GDM1 (cell line): ENCODE results near the gene COMMD7.
"Not testable (repeated sequence)": the region's sequence is repeated elsewhere in the genome, so short reads cannot be mapped to it uniquely, and the experiment has no call there.

Source experiments
- DNase-seq: peaks from one replicate; lab custom pipeline; 2025; lab: John Stamatoyannopoulos, UW

COMMD7 gene

DNA sequence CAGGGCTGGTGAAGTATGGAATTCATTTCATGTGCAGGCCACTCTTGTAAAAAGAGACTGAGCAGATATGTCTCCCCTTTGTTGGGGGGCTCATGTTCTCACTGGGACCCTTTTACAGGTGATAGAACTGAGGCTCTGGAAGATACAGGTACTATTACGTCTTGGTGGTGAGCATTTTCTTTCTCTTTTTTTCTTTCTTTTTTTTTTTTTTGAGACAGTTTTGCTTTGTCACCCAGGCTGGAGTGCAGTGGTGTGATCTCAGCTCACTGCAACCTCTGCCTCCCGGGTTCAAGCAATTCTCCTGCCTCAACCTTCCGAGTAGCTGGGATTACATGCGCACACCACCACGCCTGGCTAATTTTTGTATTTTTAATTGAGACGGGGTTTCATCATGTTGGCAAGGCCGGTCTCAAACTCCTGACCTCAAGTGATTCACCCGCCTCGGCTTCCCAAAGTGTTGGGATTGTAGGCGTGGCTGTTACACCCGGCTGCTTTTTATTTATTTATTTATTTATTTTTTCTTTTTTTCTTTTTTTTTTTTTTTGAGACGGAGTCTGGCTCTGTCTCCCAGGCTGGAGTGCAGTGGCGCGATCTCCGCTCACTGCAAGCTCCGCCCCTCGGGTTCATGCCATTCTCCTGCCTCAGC is 22.1 kb upstream of the COMMD7 start:
- DNase-seq = not testable (repeated sequence)

DNA sequence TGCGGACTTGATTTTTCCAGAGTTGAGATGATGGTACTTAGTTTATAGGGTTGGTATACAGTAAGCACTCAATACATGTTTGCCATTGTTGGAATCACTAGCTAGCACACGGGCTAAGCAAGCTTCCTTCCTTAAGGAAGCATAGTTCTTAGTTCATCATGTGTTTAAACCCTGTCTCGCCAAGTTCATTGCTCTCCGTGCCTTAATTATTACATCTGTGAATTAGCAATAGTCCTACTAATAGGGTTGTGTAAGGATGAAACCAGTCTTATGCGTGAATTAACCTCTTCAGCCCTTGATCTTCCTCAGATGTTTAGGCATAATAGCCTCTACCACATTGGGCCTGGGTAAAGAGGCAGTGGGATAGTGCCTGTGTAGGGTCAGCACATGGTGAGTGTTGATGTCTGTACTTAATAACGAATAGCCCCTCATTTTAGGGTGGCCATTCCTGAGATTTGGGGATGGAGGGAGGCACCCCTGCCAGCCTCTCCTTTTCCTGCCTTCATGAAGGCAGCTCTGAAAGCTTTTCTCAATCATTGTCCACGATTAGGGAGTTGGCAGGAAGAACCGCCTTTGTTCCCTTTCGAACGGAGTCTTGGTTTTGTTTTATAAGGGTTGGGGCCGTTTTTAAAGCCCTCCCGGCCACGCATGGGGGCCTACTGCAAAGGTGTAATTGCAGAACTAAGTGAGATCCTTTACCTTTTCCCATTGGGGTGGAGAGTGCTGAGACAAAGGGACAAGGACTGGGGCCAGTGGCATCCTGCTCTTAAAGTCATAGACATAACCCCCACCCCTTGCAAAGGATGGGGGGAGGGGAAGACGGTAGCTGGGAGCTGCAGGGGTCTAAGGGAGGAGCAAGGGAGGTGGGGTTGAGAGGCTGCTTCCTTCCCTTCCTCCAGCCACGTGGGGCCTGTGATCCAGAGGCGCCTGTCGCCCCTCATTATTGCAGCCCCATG is 21.0 kb upstream of the COMMD7 start:
- DNase-seq = peak; percentile 59

- DNase-seq = no peak
These were observed 20.1 kb upstream of the COMMD7 start for GRCh38 chr20:32763202-32764004.

- no peak for DNase-seq
These were observed 19.5 kb upstream of the COMMD7 start for GRCh38 chr20:32762754-32763201.

GRCh38 chr20:32761831-32762753 is 18.8 kb upstream of the COMMD7 start, which contains the start of gene DNMT3B:
Gene DNMT3B (plus strand): TSS chr20:32762385. CDS start chr20:32780324, 17,939 bp downstream.
- peak; percentile 81 for DNase-seq

DNA sequence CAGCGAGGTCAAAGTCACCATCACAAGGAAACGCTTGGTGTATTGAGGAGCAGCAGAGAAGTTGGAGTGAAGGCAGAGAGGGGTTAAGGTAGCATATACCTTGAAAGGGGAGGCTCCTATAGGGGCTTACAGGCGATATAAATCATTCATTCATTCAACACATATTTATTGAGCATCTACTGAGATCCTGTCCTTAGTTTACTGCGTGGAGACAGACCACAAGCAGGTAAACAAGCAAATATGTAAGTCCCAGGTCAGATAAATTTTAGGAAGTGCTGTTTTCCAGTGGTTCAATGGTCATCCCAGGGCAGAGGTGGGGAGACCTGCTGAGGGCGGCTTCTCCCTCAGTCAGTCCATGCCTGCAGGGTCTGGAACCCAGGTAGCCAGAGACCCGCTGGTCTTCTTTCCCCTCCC is 18.2 kb upstream of the COMMD7 start:
- no peak for DNase-seq

- DNase-seq = no peak
These were observed 12.9 kb upstream of the COMMD7 start for GRCh38 chr20:32756156-32756555.

- DNase-seq = no peak
These were observed 10.5 kb upstream of the COMMD7 start for GRCh38 chr20:32753731-32754130.

DNA sequence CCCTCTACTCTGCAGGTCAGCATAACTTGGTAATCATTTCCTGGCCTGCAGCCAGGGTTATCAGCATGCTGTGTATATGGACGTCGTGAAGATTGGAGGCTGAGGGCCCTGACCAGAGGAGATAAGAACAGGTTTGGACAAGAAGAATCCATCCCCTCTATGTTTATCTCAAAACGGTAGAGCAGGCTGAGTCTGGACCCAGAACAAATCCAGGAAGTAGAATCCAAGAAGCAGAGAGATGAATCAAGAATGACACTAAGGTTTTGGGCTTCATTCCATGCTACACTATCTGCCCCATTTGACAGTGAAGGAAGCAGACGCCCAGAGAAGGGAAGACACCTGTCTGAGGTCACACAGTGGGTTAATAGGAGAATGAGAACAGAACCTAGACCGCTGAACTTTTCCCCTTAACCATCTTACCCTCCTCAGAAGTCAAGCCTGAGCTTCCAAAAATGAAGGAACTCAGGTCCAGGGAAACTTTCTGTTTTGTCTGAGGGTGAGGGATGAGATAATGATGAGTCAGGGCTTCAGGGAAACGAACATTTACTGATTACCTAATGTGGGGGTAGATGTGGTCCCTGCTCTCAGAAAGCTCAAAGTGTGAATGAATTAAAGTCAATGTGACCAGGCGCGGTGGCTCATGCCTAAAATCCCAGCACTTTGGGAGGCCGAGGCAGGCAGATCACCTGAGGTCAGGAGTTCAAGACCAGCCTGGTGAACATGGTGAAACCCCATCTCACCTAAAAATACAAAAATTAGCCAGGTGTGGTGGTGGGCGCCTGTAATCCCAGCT is 9.4 kb upstream of the COMMD7 start:
- DNase-seq = no peak

- no peak for DNase-seq
These were observed 8.6 kb upstream of the COMMD7 start for GRCh38 chr20:32751702-32752457.

DNA sequence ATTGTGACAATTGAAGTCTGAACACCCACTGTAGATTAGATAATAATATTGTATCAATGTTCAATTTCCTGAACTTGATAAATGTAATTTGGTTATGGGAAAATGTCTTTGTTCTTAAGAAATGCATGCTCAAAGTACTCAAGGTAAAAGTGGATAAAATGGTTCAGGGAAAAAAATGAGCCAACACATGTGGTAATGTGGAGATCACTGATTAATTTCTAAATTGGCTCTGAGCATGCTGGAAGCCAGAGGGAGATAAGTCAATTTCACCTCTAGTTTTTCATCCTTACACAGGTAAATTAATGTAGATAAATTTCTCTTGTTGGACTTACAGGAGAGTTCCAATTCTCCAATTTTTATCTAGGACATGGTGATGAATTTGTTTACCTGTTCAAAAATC is 8.0 kb upstream of the COMMD7 start:
- DNase-seq = no peak

DNA sequence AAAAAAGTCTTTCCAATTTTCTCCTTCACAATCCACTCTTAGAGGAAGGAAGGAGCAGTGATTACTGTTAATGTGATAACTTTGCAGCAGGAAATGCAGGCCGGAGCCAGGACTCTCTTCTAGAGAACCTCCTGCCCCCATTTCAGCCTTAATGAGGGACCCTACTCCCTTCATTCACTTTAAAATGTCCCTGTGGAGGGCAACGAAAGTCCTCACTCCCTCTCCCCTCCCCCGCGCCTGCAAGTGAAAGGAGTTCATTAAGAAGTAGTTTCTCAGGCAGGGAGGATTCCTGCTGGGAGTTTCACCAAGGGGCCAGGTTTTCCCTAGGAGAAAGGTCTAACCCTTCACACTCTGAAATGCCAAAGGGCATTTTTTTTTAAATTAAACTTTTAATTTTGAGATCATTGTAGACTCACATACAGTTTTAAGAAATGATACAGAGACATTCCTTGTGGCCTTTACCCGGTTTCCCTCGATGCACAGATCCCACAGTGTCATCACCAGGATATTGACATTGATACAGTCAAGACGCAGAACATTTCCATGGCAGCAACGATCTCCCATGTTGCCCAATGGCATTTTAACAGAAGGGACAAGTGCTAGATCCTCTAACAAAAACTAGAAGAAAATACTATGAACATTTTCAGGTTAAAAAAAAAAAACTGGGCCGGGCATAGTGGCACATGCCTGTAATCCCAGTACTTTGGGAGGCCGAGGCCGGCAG is 6.8 kb upstream of the COMMD7 start:
- DNase-seq = no peak

GRCh38 chr20:32742322-32743236 is 688 bp downstream of the COMMD7 start:
- DNase-seq = no peak

GRCh38 chr20:32741151-32741550 is 2.1 kb downstream of the COMMD7 start:
- DNase-seq = no peak

GRCh38 chr20:32737371-32738223 is 5.7 kb downstream of the COMMD7 start:
- no peak for DNase-seq

DNA sequence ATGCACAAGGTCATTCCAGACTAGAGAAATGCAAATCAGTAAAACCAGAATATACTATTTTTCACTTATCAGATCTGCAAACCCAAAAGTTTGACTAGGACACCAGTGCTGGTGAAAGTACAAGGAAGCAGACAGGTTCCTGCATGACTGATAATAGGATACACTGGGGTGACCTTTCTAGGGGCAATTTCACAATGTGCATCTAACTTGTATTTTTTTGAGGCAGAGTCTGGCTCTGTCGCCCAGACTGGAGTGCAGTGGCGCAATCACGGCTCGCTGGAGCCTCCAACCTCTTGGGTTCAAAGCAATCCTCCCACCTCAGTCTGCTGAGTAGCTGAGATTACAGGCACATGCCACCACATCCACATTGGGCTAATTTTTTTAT is 11.4 kb downstream of the COMMD7 start:
- no peak for DNase-seq

- DNase-seq = not testable (repeated sequence)
These were observed 13.9 kb downstream of the COMMD7 start for GRCh38 chr20:32729334-32729733.
